Calu3 (cell line): ENCODE measurements around the gene HTRA2. TPM values are rescaled to one million over a fixed set of nuclear protein-coding genes. Genes with fewer than 3 reads are reported as not detected.

Experiments used
- BruUV-seq: library from RNA; stranded (reverse); fragments of 400-500 nt; replicated peaks from 2 replicates; lab custom pipeline; 2021; lab: Mats Ljungman, UMichigan
- CTCF ChIA-PET: fragments of 300-600 bp; sonication (Branson Sonifier 250); formaldehyde crosslinking; loops from one replicate; lab custom pipeline; 2022; ENCODE audit warnings: antibody characterized with exemption; lab: Charles Lee
- DNase-seq: peaks from one replicate; pipeline ENCODE4 v3.0.0; 2022
- H3K27ac Mint-ChIP-seq: one replicate; pipeline ENCODE4 v1.8.0; 2022; ENCODE audit warnings: mixed read lengths; ENCODE audit not compliant: unreplicated experiment
- H3K27me3 Mint-ChIP-seq: one replicate; pipeline ENCODE4 v1.8.0; 2022; ENCODE audit warnings: mixed read lengths; ENCODE audit not compliant: unreplicated experiment
- H3K36me3 Mint-ChIP-seq: one replicate; pipeline ENCODE4 v1.8.0; 2022; ENCODE audit warnings: mild to moderate bottlenecking, moderate library complexity, mixed read lengths; ENCODE audit not compliant: insufficient read depth, unreplicated experiment
- H3K4me1 Mint-ChIP-seq: one replicate; pipeline ENCODE4 v1.8.0; 2022; ENCODE audit warnings: mild to moderate bottlenecking, low read depth, mixed read lengths; ENCODE audit not compliant: unreplicated experiment
- H3K4me3 Mint-ChIP-seq: one replicate; pipeline ENCODE4 v1.8.0; 2022; ENCODE audit warnings: mild to moderate bottlenecking, low read depth, moderate library complexity, mixed read lengths; ENCODE audit not compliant: unreplicated experiment
- H3K9me3 Mint-ChIP-seq: one replicate; pipeline ENCODE4 v1.8.0; 2022; ENCODE audit warnings: low read depth, mixed read lengths; ENCODE audit not compliant: unreplicated experiment
- intact Hi-C: fragments of 100-400 bp; cut with micrococcal nuclease; formaldehyde crosslinking; loops from one replicate; pipeline ENCODE4 v1.10.0; 2022; ENCODE audit not compliant: unreplicated experiment
- total RNA-seq: library from RNA; stranded (reverse); gene quantifications from 2 replicates; pipeline ENCODE4 v1.2.3, GENCODE V29; 2022
- TF ChIP-seq, protein P1 (sequence below): fragments of 200-600 bp; IDR thresholded peaks from one replicate; pipeline ENCODE4 v1.8.0; 2022; ENCODE audit warnings: antibody characterized with exemption; ENCODE audit not compliant: unreplicated experiment

HTRA2 gene
- total RNA-seq, 1 experiment from 2014 or later, result 26.3 TPM

DNA sequence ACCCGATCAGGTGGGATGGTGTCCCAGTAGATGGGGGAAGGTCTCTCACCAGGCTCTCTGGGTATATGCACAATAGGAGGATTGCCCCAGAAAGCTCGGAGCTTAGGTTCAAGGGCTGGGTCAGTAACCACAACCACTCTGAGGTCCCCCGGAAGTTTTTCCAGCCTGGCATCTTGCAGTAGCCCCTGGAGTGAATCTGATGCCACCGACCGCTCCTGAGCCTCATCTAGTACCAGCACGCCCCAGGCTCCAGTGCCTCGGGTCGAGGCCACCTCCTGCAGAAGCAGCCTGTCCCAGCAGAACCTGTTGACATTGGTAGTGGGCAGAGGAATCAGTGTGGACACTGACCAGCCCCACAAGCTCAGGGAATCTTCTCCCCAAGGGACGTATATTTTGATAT is 5.7 kb upstream of the HTRA2 start:
- peaks cover 30% of the 10 kb centered on the region for H3K36me3 Mint-ChIP-seq
- no peak for DNase-seq
- no peaks in the 10 kb centered on the region for H3K9me3 Mint-ChIP-seq
- H3K4me1 Mint-ChIP-seq, result peaks cover 11% of the 10 kb centered on the region
- BruUV-seq, result no TSS peak
- H3K4me3 Mint-ChIP-seq, result no peak overlapping the region
- H3K27ac Mint-ChIP-seq, result no peak overlapping the region
- intact Hi-C loops, result no loop called here
- peaks cover 38% of the 10 kb centered on the region for H3K27me3 Mint-ChIP-seq
- CTCF ChIA-PET, result no interaction called here
- TF ChIP-seq, protein P1, sequence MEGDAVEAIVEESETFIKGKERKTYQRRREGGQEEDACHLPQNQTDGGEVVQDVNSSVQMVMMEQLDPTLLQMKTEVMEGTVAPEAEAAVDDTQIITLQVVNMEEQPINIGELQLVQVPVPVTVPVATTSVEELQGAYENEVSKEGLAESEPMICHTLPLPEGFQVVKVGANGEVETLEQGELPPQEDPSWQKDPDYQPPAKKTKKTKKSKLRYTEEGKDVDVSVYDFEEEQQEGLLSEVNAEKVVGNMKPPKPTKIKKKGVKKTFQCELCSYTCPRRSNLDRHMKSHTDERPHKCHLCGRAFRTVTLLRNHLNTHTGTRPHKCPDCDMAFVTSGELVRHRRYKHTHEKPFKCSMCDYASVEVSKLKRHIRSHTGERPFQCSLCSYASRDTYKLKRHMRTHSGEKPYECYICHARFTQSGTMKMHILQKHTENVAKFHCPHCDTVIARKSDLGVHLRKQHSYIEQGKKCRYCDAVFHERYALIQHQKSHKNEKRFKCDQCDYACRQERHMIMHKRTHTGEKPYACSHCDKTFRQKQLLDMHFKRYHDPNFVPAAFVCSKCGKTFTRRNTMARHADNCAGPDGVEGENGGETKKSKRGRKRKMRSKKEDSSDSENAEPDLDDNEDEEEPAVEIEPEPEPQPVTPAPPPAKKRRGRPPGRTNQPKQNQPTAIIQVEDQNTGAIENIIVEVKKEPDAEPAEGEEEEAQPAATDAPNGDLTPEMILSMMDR, result no peak

DNA sequence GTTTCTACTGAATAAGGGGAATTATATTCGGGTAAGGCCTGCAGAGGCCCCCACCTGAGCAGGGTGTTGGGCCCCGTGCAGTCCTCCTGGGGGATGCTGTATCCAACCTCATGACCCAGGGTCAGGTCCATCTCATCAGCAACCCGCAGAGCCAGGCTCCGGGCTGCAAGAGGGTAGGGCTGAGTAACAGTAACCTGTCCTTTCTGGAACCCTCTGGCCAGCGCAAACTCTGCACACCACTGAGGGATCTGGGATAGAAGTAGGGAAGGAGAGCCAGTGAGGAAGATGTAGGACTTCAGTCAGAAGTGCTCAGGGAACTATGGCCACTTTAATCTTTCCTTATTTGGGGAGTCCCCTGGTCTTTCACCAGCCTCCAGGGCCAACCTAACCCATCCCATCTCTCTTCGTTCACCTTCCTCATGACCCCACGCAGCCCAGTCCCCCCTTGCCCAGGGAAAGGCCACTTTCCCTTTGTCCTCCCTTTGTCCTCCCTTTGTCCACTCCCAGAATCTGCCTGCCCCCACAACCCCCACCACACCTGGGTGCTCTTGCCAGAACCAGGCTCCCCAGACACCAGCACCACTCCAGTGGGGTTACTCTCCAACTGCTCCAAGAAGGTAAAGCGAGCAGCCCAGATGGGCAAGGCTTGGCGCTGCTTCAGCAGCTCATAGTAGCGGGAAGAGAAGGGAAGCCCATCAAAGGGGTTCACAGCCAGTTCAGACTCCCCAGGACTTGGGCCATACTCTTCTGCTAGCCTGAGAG is 4.6 kb upstream of the HTRA2 start:
- Mint-ChIP-seq H3K36me3 (peaks cover 41% of the 10 kb centered on the region), H3K4me1 (peaks cover 11% of the 10 kb centered on the region), H3K9me3 (no peaks in the 10 kb centered on the region), H3K27ac (no peak overlapping the region), H3K4me3 (no peak overlapping the region), H3K27me3 (peaks cover 27% of the 10 kb centered on the region)
- CTCF ChIA-PET, result no interaction called here
- TF ChIP-seq, protein P1, result no peak
- no TSS peak for BruUV-seq
- no peak for DNase-seq
- intact Hi-C loops, result no loop called here

DNA sequence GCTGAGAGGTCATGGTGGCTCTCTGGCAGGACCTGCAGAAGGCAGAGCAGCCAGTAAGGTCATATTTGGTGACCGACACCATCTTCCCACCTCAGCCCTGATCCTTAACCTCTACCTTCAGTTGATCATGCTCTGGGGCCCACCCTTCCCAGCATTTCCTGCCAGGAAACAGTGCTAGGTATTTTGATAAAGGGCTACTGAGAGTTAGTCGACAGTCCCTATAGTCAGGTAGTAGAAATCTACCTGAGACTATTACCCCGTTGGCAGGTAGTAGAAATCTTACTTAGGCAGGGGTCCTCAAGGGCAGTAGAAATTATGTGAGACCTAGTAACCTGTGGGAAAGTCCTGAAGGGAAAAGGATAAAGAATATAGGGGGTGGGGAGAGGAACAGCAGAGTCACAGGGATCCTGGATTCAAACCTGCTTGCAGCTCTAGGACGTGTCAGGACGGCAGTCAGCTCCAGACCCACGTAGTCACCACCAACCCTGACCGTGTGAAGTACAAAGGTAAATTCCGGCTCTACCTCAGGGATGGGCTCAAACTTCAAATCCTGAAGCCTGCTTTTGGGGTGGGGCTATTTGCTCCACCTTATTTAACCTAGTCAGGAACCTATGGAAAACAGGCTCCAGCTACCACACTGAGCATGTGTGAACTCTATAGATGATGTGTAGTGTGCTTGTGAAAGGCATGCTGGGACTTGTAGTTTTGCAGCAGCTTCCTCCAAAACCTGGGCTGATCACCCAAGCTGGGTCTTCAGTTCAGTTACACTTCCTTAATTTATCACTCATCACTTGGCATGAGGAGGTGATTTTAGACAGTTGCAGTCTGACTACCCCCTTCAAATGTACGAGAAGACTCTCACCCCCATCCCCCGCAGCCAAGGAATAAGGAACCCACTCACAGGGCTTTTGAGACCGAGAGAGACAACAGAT is 3.8 kb upstream of the HTRA2 start, which contains the start of gene DQX1:
Gene DQX1, minus strand, starts transcription at position 515 of the 932 bp plus-strand sequence. Its CDS starts 502 bp downstream, at position 13.
- intact Hi-C loops, result no loop called here
- H3K9me3 Mint-ChIP-seq, result no peaks in the 10 kb centered on the region
- CTCF ChIA-PET, result interaction anchor here (0.5 kb wide), 1 partner anchor 21 kb away, joined by 3 read pairs; no protein-coding TSS in a partner anchor
- no peak for DNase-seq
- H3K27ac Mint-ChIP-seq, result no peak within 1 kb of the TSS
- H3K27me3 Mint-ChIP-seq, result peaks cover 18% of the 10 kb centered on the region
- no peak within 1 kb of the TSS for H3K4me3 Mint-ChIP-seq
- no TSS peak for BruUV-seq
- TF ChIP-seq, protein P1, result no peak
- H3K4me1 Mint-ChIP-seq, result peaks cover 17% of the 10 kb centered on the region
- peaks cover 47% of the 10 kb centered on the region for H3K36me3 Mint-ChIP-seq

DNA sequence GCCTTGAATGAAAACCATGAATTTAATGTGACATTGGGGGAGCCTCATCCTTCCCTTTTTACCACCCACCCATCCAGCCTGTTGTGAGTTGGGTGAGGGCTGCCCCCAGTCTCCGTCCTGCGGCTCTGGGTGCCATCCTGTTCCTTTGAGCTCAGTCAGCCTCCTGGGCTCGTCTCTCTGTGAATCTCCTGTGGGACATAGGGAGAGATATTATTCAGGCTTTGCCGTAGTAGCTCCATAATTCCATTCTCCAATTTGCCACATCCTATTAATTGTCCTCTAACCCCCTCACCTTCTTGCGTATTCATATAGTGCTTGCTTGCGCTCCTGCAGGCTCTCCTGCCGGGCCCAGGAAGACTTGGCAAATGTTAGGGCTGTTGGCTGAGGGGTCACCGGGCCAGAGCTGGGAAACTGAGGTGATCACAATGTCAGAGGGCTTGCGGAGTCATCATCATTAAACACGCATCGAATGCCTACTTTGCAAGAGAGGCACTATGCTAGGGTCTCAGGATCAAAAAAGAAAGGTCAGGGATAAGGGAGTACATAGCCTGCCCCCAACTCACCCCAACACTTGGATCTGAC is 3.0 kb upstream of the HTRA2 start:
- Mint-ChIP-seq H3K9me3 (no peaks in the 10 kb centered on the region), H3K36me3 (peaks cover 47% of the 10 kb centered on the region), H3K4me1 (peaks cover 20% of the 10 kb centered on the region), H3K27me3 (peaks cover 11% of the 10 kb centered on the region), H3K27ac (no peak overlapping the region), H3K4me3 (no peak overlapping the region)
- TF ChIP-seq, protein P1, result no peak
- no peak for DNase-seq
- intact Hi-C loops, result no loop called here
- BruUV-seq, result no TSS peak
- CTCF ChIA-PET, result no interaction called here
